Ishikawa (cell line): ENCODE measurements around the gene NCAPH2.

ENCODE experiments used
- CEBPB ChIP-seq: IDR thresholded peaks from 2 replicates; pipeline ENCODE4 v1.6.1; 2012
- CREB1 ChIP-seq: IDR thresholded peaks from 2 replicates; pipeline ENCODE4 v1.6.1; 2012; ENCODE audit warnings: low read depth
- EGR1 ChIP-seq: IDR thresholded peaks from 2 replicates; pipeline ENCODE4 v1.6.1; 2012
- EP300 ChIP-seq: IDR thresholded peaks from 2 replicates; pipeline ENCODE4 v1.6.1; 2012; ENCODE audit warnings: borderline replicate concordance
- FOXM1 ChIP-seq: IDR thresholded peaks from 2 replicates; pipeline ENCODE4 v1.6.1; 2012; ENCODE audit warnings: low read depth, borderline replicate concordance
- MAX ChIP-seq: IDR thresholded peaks from 2 replicates; pipeline ENCODE4 v1.6.1; 2012
- NFIC ChIP-seq: IDR thresholded peaks from 2 replicates; pipeline ENCODE4 v1.6.1; 2012
- RAD21 ChIP-seq: IDR thresholded peaks from 2 replicates; pipeline ENCODE4 v1.6.1; 2012; ENCODE audit warnings: low read depth
- REST ChIP-seq: IDR thresholded peaks from 2 replicates; pipeline ENCODE4 v1.6.1; 2012; ENCODE audit warnings: low read depth, mild to moderate bottlenecking
- TAF1 ChIP-seq: IDR thresholded peaks from 2 replicates; pipeline ENCODE4 v1.6.1; 2012; ENCODE audit warnings: low read depth, mild to moderate bottlenecking
- TCF12 ChIP-seq: IDR thresholded peaks from 2 replicates; pipeline ENCODE4 v1.6.1; 2012; ENCODE audit warnings: low read depth
- TEAD4 ChIP-seq: IDR thresholded peaks from 2 replicates; pipeline ENCODE4 v1.6.1; 2012
- USF1 ChIP-seq: IDR thresholded peaks from 2 replicates; pipeline ENCODE4 v1.6.1; 2012
- YY1 ChIP-seq: IDR thresholded peaks from 2 replicates; pipeline ENCODE4 v1.6.1; 2012; ENCODE audit warnings: low read depth
- ZBTB7A ChIP-seq: IDR thresholded peaks from 2 replicates; pipeline ENCODE4 v1.6.1; 2012; ENCODE audit warnings: low read depth

The NCAPH2 gene

GRCh38 chr22:50477923-50478322 is 30.1 kb upstream of the NCAPH2 start:
- TF ChIP-seq NFIC (no peak), USF1 (no peak), FOXM1 (no peak), EP300 (no peak), YY1 (no peak), CREB1 (no peak), TEAD4 (no peak), MAX (no peak), ZBTB7A (no peak), TAF1 (no peak), CEBPB (no peak), TCF12 (no peak), RAD21 (no peak), REST (no peak), EGR1 (no peak)

GRCh38 chr22:50479721-50480120 is 28.3 kb upstream of the NCAPH2 start:
- TF ChIP-seq CREB1 (no peak), FOXM1 (no peak)

- TF ChIP-seq USF1, result no peak
- no peak for TF ChIP-seq CEBPB
- no peak for TF ChIP-seq TCF12
- TF ChIP-seq TEAD4, result no peak
- no peak for TF ChIP-seq EGR1
- TF ChIP-seq REST, result no peak
- no peak for TF ChIP-seq MAX
- TF ChIP-seq EP300, result no peak
- no peak for TF ChIP-seq CREB1
These were observed 27.0 kb upstream of the NCAPH2 start for GRCh38 chr22:50481045-50481439.

GRCh38 chr22:50481440-50482106 is 26.5 kb upstream of the NCAPH2 start, which contains the start of gene ADM2:
Gene ADM2, plus strand, starts transcription at chr22:50481543. Its CDS starts 305 bp downstream, at chr22:50481848.
- TF ChIP-seq YY1 (0 out of 2 replicates have a peak, but pooled peaks have one; percentile 46), EP300 (no peak), TEAD4 (no peak), MAX (peak; percentile 22; the same call in 1 of the 2 replicates), ZBTB7A (no peak), EGR1 (peak; percentile 50; the same call in 1 of the 2 replicates), TCF12 (no peak), NFIC (no peak; the same call in 1 of the 2 replicates), RAD21 (no peak), REST (no peak), FOXM1 (no peak), CEBPB (peak; percentile 58; the same call in 1 of the 2 replicates), CREB1 (no peak), TAF1 (no peak), USF1 (no peak)
